Pulmonary artery endothelial cell (primary cell): Measurements from ENCODE around the gene ABCB11. TPM values are rescaled to one million over a fixed set of nuclear protein-coding genes. Genes with fewer than 3 reads are reported as not detected.
"Not testable (repeated sequence)": the region's sequence is repeated elsewhere in the genome, so short reads cannot be mapped to it uniquely, and the experiment has no call there.

Source experiments
- DNase-seq: peaks from one replicate; pipeline ENCODE4 v3.0.0-alpha.2; 2011; ENCODE audit warnings: low read depth, low spot score
- total RNA-seq: library from RNA; depleted of rRNA; stranded (reverse); fragments of >200 nt; gene quantifications from 2 replicates; pipeline ENCODE4 v1.2.3, GENCODE V29; 2014

ABCB11 gene
- total RNA-seq, 1 donor from 2014 or later: 0.26 TPM

DNA sequence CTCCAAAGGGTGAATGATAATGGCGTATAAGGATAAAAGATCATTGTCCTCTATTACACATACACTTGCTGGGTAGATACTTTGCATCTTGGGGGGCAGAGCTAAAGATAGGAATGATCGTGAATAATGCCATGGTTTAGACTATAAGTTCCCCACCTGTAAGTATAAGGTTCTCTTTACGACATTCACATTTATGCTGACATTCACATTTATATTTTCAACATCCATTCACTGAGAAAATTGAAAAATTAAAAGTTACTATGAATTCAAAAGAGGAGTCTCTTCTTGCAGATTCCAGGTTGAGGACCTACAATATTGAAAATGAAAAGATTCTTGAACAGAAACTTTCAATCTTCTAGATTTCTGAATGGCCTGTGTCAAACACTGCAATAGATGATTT lies 138.8 kb downstream of the ABCB11 start:
- DNase-seq: no peak

DNA sequence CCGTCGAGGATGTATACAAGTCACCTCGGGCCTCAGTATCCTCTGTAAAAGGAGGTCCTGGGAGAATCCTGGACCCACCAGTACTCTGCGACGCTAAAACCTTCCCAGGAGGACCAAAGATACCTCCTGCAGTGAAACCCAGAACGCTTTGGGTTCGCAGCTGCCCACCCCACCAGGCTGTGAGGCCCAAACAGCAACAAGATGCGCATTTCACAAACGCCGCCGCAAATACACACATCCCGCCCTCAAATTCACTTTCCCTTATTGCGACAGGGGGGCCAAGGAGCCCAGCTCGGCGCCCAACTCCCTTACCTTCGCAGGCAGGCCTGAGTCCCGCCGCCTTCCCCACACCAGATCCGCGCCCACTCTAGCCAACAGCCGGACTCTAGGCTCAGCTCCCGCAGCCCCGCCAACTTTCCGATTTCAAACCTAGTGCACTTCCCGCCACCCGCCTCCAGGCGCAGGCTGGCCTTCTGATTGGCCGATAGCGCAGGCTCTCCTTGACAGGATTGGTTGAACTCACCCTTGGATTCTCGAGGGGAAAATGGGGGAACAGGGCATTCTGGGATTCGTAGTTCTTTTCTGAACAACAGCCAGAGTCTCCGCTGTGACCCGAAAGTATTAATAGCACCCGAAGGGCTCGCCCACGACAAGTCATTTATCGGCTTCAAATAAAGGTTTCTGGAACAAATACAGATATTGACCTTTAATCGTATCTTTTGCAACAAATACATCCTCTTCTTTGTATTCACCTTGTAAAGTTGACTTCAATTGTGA lies 140.9 kb downstream of the ABCB11 start, which contains the start of gene SPC25:
Gene SPC25 (minus strand): TSS at position 425 of the 777 bp plus-strand sequence. CDS start 911 bp downstream, outside the sequence.
- peak; percentile 50 for DNase-seq

DNA sequence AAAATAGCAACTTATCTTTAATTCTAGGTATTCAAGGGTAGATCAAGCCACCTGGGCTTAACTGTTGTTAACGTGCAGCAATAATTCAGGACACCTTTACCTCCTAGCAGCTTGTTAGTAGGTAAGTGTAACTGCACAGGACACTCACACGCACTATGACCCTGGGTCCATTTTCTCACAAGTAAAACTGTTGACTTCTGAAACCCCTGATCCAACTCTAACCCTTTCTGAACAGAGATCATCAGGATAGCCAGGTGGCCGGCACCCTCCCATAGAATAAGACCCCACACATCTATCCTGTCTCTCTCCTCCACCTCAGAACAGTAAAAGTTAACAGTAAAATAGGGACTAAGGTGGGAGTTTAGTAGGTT lies 141.5 kb downstream of the ABCB11 start:
- no peak for DNase-seq

DNA sequence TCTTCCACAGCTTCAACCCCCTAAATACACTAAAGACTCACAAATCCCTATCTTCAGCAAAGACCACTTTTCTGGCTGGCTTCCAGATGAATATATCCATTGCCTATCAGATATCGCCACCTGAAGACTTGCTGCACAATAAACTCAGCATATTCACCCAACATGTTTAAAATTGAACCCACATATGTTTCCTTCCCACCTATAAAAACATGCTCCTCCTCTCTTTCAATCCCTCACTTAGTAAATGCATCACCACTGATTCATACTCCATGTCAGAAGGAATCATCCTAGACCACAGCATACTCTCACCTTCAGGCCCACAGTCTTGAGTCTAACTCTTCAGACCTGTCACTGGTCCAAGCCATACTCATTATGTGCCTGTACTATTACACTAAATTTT lies 146.1 kb downstream of the ABCB11 start:
- DNase-seq: no peak

DNA sequence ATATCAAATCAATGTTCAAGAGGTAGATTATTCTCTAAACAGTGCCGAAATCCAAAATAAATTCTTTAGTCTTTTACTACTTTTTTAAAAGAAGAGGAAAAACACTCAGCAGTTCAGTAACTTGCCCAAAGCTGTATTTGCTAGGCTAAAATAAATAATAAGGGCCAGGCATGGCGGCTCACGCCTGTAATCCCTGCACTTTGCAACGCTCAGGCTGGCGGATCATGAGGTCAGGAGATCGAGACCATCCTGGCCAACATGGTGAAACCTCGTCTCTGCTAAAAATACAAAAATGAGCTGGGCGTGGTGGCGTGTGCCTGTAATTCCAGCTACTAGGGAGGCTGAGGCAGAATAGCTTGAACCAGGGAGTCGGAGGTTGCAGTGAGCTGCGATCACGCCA lies 149.0 kb downstream of the ABCB11 start:
- DNase-seq: not testable (repeated sequence)

DNA sequence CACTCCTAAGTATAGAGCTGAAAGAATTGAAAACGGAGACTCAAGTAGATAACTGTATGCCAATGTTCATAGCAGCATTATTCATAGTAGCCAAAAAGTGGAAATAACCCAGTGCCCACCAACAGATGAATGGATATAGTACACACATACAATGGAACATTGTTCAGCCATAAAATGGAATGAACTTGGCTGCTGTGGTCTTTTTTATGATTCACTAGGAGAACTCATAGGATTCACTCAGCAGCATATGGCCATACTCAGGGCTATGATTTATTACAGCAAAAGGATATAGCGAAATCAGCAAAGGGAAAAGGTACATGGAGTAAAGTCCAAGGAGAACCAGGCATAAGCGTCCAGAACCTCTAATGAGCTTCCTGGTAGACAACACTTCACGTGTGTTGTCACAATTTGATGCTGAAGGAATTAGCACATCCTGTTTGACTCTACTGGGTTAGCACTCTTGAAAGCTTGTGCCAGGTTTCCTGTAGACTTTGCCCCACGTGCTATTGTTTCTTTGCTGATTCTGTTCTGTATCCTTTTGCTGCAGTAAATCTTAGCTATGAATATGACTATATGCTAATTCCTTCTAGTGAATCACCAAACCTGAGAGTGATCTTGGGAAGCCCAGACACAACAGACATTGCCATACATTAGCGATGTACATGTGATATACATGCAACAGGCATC lies 156.6 kb downstream of the ABCB11 start:
- no peak for DNase-seq

DNA sequence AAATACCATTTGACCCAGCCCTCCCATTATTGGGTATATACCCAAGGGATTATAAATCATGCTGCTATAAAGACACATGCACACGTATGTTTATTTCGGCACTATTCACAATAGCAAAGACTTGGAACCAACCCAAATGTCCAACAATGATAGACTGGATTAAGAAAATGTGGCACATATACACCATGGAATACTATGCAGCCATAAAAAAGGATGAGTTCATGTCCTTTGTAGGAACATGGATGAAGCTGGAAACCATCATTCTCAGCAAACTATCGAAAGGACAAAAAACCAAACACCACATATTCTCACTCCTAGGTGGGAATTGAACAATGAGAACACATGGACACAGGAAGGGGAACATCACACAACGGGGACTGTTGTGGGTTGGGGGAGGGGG lies 160.3 kb downstream of the ABCB11 start:
- not testable (repeated sequence) for DNase-seq

Other genes with a start within 250 kb of the ABCB11 start
- 0.07 and 1.4 TPM in 2 replicates for gene NOSTRIN, start 228.7 kb downstream of the ABCB11 start, total RNA-seq
- gene SPC25, start 140.9 kb downstream of the ABCB11 start, total RNA-seq: 4.4 and 9.0 TPM in 2 replicates
- not detected in 2 replicates for gene G6PC2, start 130.0 kb downstream of the ABCB11 start, total RNA-seq
- 0.40 and 1.2 TPM in 2 replicates for gene DHRS9, start 38.2 kb upstream of the ABCB11 start, total RNA-seq